GM23248 (cell line): ENCODE results near the gene KRTAP29-1. TPM values are rescaled to one million over a fixed set of nuclear protein-coding genes. Genes with fewer than 3 reads are reported as not detected.

Experiments used
- DNase-seq: peaks from one replicate; pipeline ENCODE4 v3.0.0-alpha.2; 2015
- H2AFZ ChIP-seq: fragments of 200-600 bp; sonication (generic); 2 replicates; pipeline ENCODE4 v1.6.1; 2016; ENCODE audit warnings: antibody characterized with exemption
- H3F3A ChIP-seq: fragments of 200-600 bp; sonication (generic); 2 replicates; pipeline ENCODE4 v1.6.1; 2016; ENCODE audit warnings: mild to moderate bottlenecking, antibody characterized with exemption, mixed run types; ENCODE audit not compliant: insufficient read depth
- H3K27ac ChIP-seq: fragments of 200-600 bp; sonication (generic); 2 replicates; pipeline ENCODE4 v1.5.1; 2016; ENCODE audit warnings: mild to moderate bottlenecking
- H3K27me3 ChIP-seq: fragments of 200-600 bp; sonication (generic); replicated peaks from 2 replicates; pipeline ENCODE4 v1.6.1; 2016; ENCODE audit warnings: mild to moderate bottlenecking; ENCODE audit not compliant: insufficient read depth
- H3K36me3 ChIP-seq: fragments of 200-600 bp; sonication (generic); 2 replicates; pipeline ENCODE4 v1.6.1; 2016; ENCODE audit warnings: low read depth, mild to moderate bottlenecking
- H3K4me1 ChIP-seq: fragments of 200-600 bp; sonication (generic); 2 replicates; pipeline ENCODE4 v1.6.1; 2016; ENCODE audit warnings: mild to moderate bottlenecking; ENCODE audit not compliant: insufficient read depth
- H3K4me2 ChIP-seq: fragments of 200-600 bp; sonication (generic); one replicate; pipeline ENCODE4 v1.6.1; 2016; ENCODE audit warnings: mild to moderate bottlenecking; ENCODE audit not compliant: unreplicated experiment
- H3K4me3 ChIP-seq: fragments of 200-600 bp; sonication (generic); 2 replicates; pipeline ENCODE4 v1.5.1; 2016; ENCODE audit warnings: mild to moderate bottlenecking
- H3K79me2 ChIP-seq: fragments of 200-600 bp; sonication (generic); 2 replicates; pipeline ENCODE4 v1.6.1; 2016; ENCODE audit warnings: mild to moderate bottlenecking; ENCODE audit not compliant: insufficient read depth
- H3K9ac ChIP-seq: fragments of 200-600 bp; sonication (generic); 2 replicates; pipeline ENCODE4 v1.6.1; 2016; ENCODE audit warnings: mild to moderate bottlenecking
- H3K9me2 ChIP-seq: fragments of 200-600 bp; sonication (generic); 2 replicates; pipeline ENCODE4 v1.6.1; 2016; ENCODE audit warnings: mixed run types, mild to moderate bottlenecking, moderate library complexity; ENCODE audit not compliant: insufficient read depth
- H3K9me3 ChIP-seq: fragments of 200-600 bp; sonication (generic); one replicate; pipeline ENCODE4 v1.6.1; 2017; ENCODE audit warnings: low read depth
- H4K20me1 ChIP-seq: fragments of 200-600 bp; sonication (generic); 2 replicates; pipeline ENCODE4 v1.6.0; 2016; ENCODE audit not compliant: insufficient read depth
- EZH2 ChIP-seq: fragments of 200-600 bp; sonication (generic); IDR thresholded peaks from 2 replicates; pipeline ENCODE4 v1.6.1; 2018; ENCODE audit warnings: antibody characterized with exemption, mild to moderate bottlenecking; ENCODE audit not compliant: insufficient read depth, poor library complexity, severe bottlenecking
- EZH2phosphoT487 ChIP-seq: fragments of 200-600 bp; sonication (generic); IDR thresholded peaks from 2 replicates; pipeline ENCODE4 v1.6.1; 2018; ENCODE audit warnings: antibody characterized with exemption, moderate library complexity, mild to moderate bottlenecking, low read depth; ENCODE audit not compliant: insufficient read depth
- WGBS, 2 experiments: methylation state at CpG; one replicate each; pipeline ENCODE4 v1.1.6; 2015 to 2017; ENCODE audit warnings: low lambda C conversion rate in 2 of 2, low coverage in 1 of 2; ENCODE audit errors: missing lambda C conversion rate in 2 of 2; 5-methylcytosine and 5-hydroxymethylcytosine counted together
- in situ Hi-C: fragments of 300-500 bp; cut with MboI; formaldehyde crosslinking; loops from 2 replicates; pipeline ENCODE4 v1.15.0; 2020
- polyA plus RNA-seq: library from polyadenylated mRNA; unstranded; fragments of >200 nt; fragmentation: Nextera tagmentation; extraction: Ambion mirVana; gene quantifications from 2 replicates; pipeline ENCODE4 v1.2.1, GENCODE V29; 2016
- total RNA-seq: library from RNA; depleted of rRNA; stranded (reverse); fragments of >200 nt; shearing (Covaris generic); gene quantifications from 2 replicates; pipeline ENCODE4 v1.2.3, GENCODE V29; 2014

KRTAP29-1 gene
- total and polyA plus RNA-seq, 2 experiments from 2014 or later, result not detected

DNA sequence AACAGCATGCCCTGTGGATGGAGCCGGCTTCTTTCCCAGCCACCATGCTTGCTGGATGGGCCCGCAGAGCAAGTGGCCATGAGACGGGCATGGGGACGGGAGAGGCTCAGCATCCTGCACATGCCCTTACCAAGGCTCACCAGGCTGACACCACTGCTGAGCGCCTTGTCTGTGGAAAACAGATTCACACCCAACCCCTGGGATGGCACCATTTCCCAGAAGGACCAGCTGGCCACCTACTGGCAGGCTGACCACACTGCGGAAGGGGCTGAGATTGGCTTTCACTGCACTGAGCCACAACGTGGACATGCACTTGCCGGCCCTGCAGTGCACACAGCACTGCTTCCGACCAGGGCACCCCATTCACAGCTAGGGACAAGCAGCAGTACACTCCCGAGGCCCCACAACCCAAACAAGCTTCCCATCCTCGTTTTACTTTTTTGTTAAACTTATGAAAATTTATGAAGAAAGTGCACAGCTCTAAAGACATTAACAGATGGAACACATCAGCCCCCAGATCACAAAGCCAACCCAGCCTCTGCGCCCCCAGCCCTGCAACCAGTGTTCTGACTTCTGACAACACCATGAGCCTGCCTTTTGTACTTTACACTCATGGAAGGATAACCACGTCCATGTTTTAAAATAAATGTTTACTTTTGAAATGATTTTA, 26.8 kb upstream of the KRTAP29-1 start:
- H3K9me3 ChIP-seq, result no peaks in the 10 kb centered on the region
- H3K4me3 ChIP-seq, result no peak overlapping the region
- no peaks in the 10 kb centered on the region for H3K36me3 ChIP-seq
- no peak overlapping the region for H3K4me2 ChIP-seq
- TF ChIP-seq EZH2 (no peak), EZH2phosphoT487 (no peak)
- H3F3A ChIP-seq, result no peaks in the 10 kb centered on the region
- in situ Hi-C loops, result loop anchor here (10.0 to 25.0 kb wide), 2 partner anchors 333 to 425 kb away; no protein-coding TSS in a partner anchor
- no peaks in the 10 kb centered on the region for H3K79me2 ChIP-seq
- peak; percentile 81 for DNase-seq
- H3K27me3 ChIP-seq, result no peaks in the 10 kb centered on the region
- H3K27ac ChIP-seq, result no peak overlapping the region
- 42 to 47% methylated on average over 13 of the region's 13 CpGs for WGBS, 2 experiments
- no peak overlapping the region for H3K9ac ChIP-seq
- 0 out of 2 replicates have a peak overlapping the region, but pooled peaks have one; percentile 44 for H2AFZ ChIP-seq
- H3K9me2 ChIP-seq, result no peaks in the 10 kb centered on the region
- H4K20me1 ChIP-seq, result no peaks in the 10 kb centered on the region
- H3K4me1 ChIP-seq, result no peaks in the 10 kb centered on the region

DNA sequence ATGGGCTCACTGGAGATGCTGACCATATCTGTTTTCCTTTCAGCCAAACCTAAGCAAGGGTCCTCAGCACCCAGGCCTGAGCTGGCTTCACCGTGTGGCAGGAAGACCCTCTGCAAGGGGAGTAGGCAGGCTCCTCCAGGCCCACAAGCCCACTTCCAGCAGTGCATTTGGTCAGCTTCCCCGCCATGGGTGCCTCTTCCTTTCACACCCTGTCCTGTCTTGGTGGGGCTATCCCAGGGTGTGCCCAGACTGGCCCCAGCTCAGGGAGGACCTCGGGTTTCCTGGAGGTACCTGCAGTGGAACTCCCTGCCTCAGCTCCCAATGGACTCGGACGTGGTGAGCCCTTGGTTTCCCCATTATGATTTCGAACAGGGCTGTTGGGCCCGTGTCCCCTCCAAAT, 25.6 kb upstream of the KRTAP29-1 start:
- H4K20me1 ChIP-seq, result no peaks in the 10 kb centered on the region
- no peaks in the 10 kb centered on the region for H3K36me3 ChIP-seq
- no peaks in the 10 kb centered on the region for H3K4me1 ChIP-seq
- no peak overlapping the region for H3K4me2 ChIP-seq
- no peaks in the 10 kb centered on the region for H3K9me3 ChIP-seq
- no peaks in the 10 kb centered on the region for H3K9me2 ChIP-seq
- no peaks in the 10 kb centered on the region for H3F3A ChIP-seq
- no peak for DNase-seq
- H3K27ac ChIP-seq, result no peak overlapping the region
- H3K79me2 ChIP-seq, result no peaks in the 10 kb centered on the region
- H2AFZ ChIP-seq, result no peak overlapping the region
- H3K4me3 ChIP-seq, result no peak overlapping the region
- H3K27me3 ChIP-seq, result no peaks in the 10 kb centered on the region
- H3K9ac ChIP-seq, result no peak overlapping the region
- in situ Hi-C loops, result loop anchor here (10.0 to 25.0 kb wide), 2 partner anchors 334 to 423 kb away; no protein-coding TSS in a partner anchor
- 95 to 97% methylated on average over 5 to 7 of the region's 7 CpGs for WGBS, 2 experiments
- TF ChIP-seq EZH2phosphoT487 (no peak), EZH2 (no peak)

DNA sequence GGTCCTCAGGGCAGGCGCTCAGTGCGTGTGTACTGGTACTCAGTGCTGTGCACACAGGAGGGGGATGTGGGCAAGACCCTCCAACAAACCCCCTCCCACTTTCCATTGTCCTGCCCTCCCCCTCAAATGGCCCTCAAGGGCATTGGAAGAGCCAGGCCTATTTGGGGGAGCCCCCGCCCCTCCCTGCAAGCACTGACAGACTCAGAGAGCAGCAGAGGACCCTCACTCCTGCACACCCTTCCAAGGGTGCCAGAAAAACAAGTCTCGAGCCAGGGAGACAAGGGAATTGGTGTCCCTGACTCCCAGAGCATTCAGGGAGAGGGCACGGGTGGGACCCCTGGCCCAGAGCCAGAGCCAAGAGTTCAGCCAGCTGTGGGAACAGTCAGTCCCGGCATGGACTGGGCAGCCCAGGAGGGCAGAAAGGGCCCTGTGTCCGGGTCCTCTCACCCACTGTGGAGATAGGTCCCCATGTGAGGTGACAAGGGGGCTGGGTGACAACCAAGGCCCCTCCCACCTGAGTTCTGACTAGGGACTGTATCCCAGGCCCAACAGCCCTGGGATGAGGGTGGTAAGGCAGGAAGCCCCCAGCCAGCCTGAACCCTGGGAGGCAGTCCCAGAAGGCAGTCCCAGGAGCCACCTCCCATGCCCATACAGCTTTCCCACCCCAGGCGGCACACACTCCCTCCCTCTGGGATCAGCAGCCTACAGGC, 24.9 kb upstream of the KRTAP29-1 start:
- Histone ChIP-seq H3K9me2 (no peaks in the 10 kb centered on the region), H3K79me2 (no peaks in the 10 kb centered on the region), H3K4me1 (0 out of 2 replicates have a peak, but pooled peaks cover 2% of the 10 kb centered on the region), H3K9ac (no peak overlapping the region), H4K20me1 (no peaks in the 10 kb centered on the region), H2AFZ (no peak overlapping the region), H3K4me2 (no peak overlapping the region), H3K27me3 (no peaks in the 10 kb centered on the region), H3F3A (no peaks in the 10 kb centered on the region), H3K36me3 (no peaks in the 10 kb centered on the region), H3K4me3 (no peak overlapping the region), H3K27ac (no peak overlapping the region), H3K9me3 (no peaks in the 10 kb centered on the region)
- in situ Hi-C loops, result loop anchor here (10.0 to 25.0 kb wide), 2 partner anchors 335 to 423 kb away; no protein-coding TSS in a partner anchor
- TF ChIP-seq EZH2 (no peak), EZH2phosphoT487 (no peak)
- DNase-seq, result no peak
- WGBS, 2 experiments, result 90 to 92% methylated on average over 6 to 8 of the region's 8 CpGs

DNA sequence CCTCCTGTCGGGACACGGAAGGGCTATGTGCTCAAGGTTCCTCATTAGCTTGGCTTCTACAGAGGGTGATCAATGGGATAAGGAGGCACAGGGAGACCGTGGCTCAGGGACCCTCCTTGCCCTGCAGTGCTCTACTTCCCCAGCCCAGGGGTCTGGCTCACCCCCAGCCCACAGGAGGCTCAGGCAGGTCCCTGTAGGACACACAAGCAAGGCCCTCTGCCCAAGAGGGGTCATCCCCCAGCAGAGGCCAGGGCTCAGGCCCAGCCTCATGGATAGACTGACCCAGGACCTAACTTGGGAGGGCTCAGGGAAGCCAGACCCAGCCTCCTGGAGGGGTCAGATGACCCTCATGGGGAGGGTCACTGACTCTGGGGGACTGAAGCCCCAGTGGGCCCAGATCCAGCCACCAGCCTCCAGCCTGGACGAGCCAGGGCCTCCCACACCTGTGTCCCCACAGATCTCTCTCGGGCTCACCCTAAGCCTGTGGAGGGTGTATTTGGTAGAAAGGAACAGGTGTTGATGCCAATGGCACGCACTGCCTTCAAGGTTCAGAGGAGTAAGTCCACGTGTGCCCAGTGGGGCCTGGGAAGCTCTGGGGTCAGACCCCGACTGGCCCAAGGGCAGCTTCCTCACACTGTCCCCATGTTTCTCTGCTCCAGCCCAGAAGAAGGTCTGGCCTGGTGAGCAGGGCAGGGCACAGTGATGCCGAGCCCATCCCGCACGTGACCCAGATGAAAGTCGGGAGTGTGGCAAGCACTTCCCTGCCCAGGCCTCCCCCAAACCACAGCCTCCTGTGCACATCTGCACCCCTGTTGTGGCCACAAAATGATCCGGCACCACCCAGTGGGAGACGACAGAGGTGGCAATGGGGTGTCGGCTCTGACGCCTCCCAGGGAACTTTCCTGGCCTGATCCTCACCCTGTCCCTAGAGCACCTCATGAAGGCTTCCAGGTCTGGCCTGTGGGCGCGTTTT, 23.8 kb upstream of the KRTAP29-1 start:
- no peaks in the 10 kb centered on the region for H3K9me3 ChIP-seq
- H3K4me1 ChIP-seq, result peaks cover 9% of the 10 kb centered on the region
- no peak overlapping the region for H3K4me3 ChIP-seq
- H2AFZ ChIP-seq, result no peak overlapping the region
- no peak for DNase-seq
- in situ Hi-C loops, result loop anchor here (10.0 to 25.0 kb wide), 2 partner anchors 336 to 422 kb away; no protein-coding TSS in a partner anchor
- WGBS, 2 experiments, result 94 to 98% methylated on average over 18 of the region's 18 CpGs
- H3K9ac ChIP-seq, result no peak overlapping the region
- H3K9me2 ChIP-seq, result no peaks in the 10 kb centered on the region
- H3K79me2 ChIP-seq, result no peaks in the 10 kb centered on the region
- TF ChIP-seq EZH2phosphoT487, result no peak
- no peak for TF ChIP-seq EZH2
- H3K27ac ChIP-seq, result no peak overlapping the region
- no peaks in the 10 kb centered on the region for H3K36me3 ChIP-seq
- no peaks in the 10 kb centered on the region for H3F3A ChIP-seq
- no peak overlapping the region for H3K4me2 ChIP-seq
- no peaks in the 10 kb centered on the region for H3K27me3 ChIP-seq
- H4K20me1 ChIP-seq, result no peaks in the 10 kb centered on the region
